GM20000 (cell line): ENCODE results near the gene ASPA.
"Not testable (repeated sequence)": the region's sequence is repeated elsewhere in the genome, so short reads cannot be mapped to it uniquely, and the experiment has no call there.

Experiments
- DNase-seq: peaks from one replicate; pipeline ENCODE4 v3.0.0; 2012; ENCODE audit warnings: low spot score
- CTCF ChIP-seq: IDR thresholded peaks from 2 replicates; pipeline ENCODE4 v1.5.1; 2012; ENCODE audit warnings: mild to moderate bottlenecking, control low read depth; ENCODE audit errors: extremely low read depth, missing control alignments

The ASPA gene

GRCh38 chr17:3514873-3515272, 39.1 kb downstream of the ASPA start:
- no peak for DNase-seq
- TF ChIP-seq CTCF: no peak

- not testable (repeated sequence) for DNase-seq
Measured at GRCh38 chr17:3519472-3519871, 43.7 kb downstream of the ASPA start.

GRCh38 chr17:3524024-3524423, 48.2 kb downstream of the ASPA start:
- TF ChIP-seq CTCF: no peak

GRCh38 chr17:3526491-3526890, 50.7 kb downstream of the ASPA start:
- TF ChIP-seq CTCF: no peak
- DNase-seq: no peak

More at GRCh38 chr17:3524024-3524423, 48.2 kb downstream of the ASPA start:
- no peak for DNase-seq

GRCh38 chr17:3526971-3527370, 51.2 kb downstream of the ASPA start:
- no peak for DNase-seq
- no peak for TF ChIP-seq CTCF

DNA sequence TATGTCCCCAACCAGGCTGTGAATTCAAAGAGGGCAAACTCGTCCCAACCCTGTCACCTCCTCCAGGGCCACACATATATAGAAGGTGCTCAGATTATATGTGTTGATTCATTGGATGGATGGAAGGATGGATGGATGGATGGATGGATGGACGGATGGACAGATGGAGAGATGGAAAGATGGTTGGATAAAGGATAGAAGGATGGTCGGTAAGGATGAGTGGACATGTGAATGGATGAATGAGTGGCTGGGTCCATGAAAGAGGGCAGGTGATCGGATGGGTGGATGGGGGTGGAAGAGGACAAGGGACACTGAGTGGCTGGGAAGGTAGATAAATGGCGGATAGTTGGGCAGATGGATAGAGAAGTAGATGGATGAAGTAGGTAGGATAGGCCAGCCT, 51.7 kb downstream of the ASPA start:
- TF ChIP-seq CTCF: no peak
- no peak for DNase-seq

- no peak for TF ChIP-seq CTCF
- no peak for DNase-seq
Measured at GRCh38 chr17:3527896-3528295, 52.1 kb downstream of the ASPA start.

DNA sequence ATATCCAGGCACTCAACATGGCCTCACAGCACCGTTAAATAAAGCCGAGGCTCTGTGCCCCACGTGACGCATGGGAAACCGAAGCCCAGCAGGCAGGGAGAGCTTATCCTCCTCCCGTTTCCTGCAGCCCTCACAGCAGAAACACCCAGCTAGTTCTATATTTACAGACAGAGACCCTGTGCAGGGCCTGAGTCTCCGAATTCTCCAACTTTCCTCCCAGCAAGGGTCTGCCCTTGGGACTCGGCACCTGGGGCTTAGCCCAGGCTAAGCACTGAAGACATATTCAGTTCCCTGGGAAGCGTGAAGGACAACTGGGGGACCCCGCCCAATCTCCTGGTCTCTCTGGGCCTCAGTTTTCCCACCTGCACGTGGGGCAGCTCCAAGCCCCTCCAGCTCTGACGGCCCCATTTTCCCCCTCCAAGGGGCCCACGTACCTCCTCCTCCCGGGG, 52.6 kb downstream of the ASPA start:
- no peak for DNase-seq
- no peak for TF ChIP-seq CTCF
